Mammary epithelial cell (primary cell): ENCODE data around the gene EEFSEC.

Experiments
- CTCF ChIP-seq, 2 donors: IDR thresholded peaks in 1 of 2; conservative IDR thresholded peaks in 1 of 2; 2 replicates each; pipeline ENCODE4 v1.5.1; 2011 to 2012; ENCODE audit warnings: inconsistent platforms in 2 of 2, low read length in 2 of 2, mild to moderate bottlenecking in 2 of 2, control low read depth in 1 of 2, low read depth in 1 of 2; ENCODE audit not compliant: insufficient read depth in 1 of 2; ENCODE audit errors: extremely low read depth in 1 of 2
- EZH2 ChIP-seq: IDR thresholded peaks from 2 replicates; pipeline ENCODE4 v1.6.1; 2012; ENCODE audit warnings: low read length, inconsistent platforms, borderline replicate concordance

GRCh38 chr3:128180913-128181312 lies 27.6 kb downstream of the EEFSEC start:
- TF ChIP-seq EZH2: no peak
- no peak for TF ChIP-seq CTCF (conservative IDR thresholded peaks at IDR 0.05 in 1 of 2, IDR thresholded peaks at IDR 0.05 in 1 of 2; ENCODE audit: extremely low read depth in 1 of 2, insufficient read depth in 1 of 2, low read depth in 1 of 2, low read length in 2 of 2)
